Activated naive CD4-positive, alpha-beta T cell treated with anti-CD3 and anti-CD28 coated beads, Interleukin-2, amount 50 U/mL, for 16 hours (primary cell): ENCODE results near the gene SESN2.

Source experiments
- DNase-seq: peaks from one replicate; pipeline ENCODE4 v3.0.0-alpha.2; 2020

SESN2 gene, protein sequence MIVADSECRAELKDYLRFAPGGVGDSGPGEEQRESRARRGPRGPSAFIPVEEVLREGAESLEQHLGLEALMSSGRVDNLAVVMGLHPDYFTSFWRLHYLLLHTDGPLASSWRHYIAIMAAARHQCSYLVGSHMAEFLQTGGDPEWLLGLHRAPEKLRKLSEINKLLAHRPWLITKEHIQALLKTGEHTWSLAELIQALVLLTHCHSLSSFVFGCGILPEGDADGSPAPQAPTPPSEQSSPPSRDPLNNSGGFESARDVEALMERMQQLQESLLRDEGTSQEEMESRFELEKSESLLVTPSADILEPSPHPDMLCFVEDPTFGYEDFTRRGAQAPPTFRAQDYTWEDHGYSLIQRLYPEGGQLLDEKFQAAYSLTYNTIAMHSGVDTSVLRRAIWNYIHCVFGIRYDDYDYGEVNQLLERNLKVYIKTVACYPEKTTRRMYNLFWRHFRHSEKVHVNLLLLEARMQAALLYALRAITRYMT

DNA sequence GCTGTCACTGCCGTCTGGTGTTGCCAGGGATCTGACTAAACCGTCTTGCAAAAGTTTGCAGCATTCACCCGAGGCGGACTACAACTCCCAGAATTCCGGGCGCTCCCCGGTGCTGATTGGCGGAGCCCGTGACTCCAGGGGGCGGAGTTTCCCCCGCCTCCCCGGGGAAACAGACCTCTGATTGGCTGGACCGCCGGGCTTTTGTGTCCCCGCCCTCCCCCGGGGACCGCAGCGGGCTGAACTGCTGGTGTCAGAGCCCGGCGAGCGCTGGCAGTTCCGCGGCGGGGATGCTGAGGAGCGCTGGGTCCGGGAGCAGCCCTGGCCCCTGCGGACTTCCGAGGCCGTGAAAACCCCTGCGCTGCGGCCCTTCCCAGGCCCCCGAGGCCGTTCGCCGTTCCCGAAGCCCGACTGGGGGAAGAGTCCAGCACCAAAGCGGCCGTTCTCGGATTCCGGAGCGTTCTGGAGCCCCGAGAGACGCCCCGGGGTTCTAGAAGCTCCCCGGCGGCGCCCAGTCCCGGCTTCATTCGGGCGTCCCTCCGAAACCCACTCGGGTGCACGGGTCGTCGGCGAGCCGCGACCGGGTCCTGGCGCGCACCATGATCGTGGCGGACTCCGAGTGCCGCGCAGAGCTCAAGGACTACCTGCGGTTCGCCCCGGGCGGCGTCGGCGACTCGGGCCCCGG, at the start of gene SESN2:
SESN2 (plus strand) TSS at position 267 of the 682 bp plus-strand sequence; CDS start at position 597, 330 bp downstream.
- DNase-seq, result peak; percentile 100

DNA sequence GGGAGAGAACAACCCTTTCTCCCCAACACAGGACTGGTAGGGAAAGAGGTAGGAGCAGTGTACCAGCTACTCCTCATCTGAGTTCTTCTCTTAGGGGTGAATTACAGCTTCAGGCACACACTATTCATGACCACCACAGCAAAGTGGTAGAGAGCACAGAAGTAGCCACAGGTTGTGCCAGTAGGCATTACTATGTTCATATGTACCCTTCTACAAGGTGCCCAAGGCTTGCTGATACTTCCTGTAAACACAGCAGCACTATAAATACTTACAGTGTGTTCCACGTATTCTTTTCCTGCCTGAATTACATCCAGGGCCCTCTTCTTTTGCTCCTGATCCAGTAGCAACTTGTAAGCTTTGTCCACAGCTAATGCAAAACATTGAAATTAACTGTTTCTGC, 49.6 kb upstream of the SESN2 start:
- no peak for DNase-seq

DNA sequence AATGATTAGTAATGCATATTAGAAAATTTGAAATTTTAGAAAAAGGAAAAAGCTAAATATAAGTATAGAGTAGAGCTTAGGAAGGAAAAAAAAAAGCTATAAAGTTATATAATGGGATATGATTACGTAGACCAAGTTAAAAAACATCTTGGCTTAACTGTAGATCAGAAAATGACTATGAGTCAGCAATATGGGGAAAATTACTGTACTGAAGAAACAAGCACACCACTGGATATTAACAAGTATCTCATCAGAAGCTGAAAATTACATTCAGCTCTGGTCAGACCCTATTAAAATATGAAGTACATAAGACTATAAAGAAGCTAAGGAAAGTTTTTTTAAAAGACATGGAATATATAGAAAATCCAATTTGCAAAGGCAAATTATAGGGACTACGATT, 46.0 kb upstream of the SESN2 start:
- DNase-seq, result no peak

DNA sequence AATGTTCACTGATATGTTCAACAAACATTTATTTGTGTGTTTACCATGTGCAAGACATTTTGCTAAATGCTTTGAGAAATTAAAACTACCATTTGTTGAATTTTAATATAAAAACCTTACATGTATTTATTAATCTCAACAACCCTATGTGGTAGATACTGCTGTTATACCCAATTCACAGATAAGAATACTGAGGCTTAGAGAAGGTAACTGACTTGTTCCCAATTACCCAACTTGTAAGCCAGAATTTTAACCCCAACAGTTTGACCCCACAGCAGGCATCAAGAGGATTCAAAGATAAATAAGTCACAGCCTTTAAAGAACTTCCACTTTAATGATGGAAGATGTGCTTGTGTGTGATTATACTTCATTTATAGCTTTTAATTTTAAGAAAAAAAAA, 30.2 kb upstream of the SESN2 start:
- no peak for DNase-seq

DNA sequence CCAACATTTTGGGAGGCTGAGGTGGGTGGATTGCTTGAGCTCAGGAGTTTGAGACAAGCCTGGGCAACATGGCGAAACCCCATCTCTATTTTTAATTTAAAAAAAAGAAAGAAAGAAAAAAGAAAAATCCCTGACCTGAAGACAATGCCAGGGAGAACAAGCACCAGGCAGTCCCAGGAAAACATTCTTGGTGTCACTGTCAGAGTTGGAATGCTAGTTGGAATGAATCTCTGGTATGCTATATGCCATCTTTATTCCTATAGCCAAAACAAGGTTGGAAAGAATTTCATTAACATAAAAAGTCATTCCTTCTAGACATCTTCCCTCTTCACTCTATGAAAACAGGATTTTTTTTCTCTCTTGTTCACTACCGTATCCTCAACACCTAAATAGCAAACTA, 29.3 kb upstream of the SESN2 start:
- DNase-seq, result no peak

DNA sequence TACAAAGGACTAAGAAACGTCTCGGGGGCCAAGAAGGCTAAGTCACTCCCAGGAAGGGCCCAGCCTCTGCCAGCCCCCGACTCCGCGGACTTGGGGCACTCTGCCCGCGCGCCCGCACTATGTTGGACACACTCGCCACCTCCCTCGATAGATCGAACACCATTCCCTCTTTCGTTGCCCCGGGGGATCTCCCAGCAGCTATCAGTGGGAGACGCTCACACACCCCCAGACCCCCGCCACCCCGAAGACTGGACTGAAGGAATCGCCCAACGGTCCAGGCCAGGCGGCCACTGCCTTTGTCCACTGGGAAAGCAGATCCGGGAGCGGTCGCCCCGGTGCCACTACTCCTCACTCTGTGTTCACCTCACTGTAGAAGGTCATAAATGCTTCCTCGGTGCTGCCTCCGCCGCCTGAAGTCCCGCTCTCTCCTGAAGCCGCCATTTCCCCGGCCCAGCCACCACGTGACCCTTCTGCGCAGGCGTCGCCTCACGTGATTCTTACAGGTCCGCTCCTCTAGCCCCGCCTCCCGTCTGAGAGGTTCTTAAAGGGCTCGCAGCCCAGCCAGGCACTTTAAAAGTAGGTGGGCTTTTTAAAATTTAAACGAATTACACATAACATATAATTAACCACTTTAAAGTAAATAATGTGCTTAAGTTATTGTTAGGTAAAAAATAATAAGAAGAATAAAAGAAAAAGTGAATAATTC, 26.6 kb upstream of the SESN2 start, which contains the start of gene DNAJC8:
DNAJC8 (minus strand) TSS at position 472 of the 706 bp plus-strand sequence; CDS start at position 441, 31 bp downstream.
- DNase-seq, result peak; percentile 98

DNA sequence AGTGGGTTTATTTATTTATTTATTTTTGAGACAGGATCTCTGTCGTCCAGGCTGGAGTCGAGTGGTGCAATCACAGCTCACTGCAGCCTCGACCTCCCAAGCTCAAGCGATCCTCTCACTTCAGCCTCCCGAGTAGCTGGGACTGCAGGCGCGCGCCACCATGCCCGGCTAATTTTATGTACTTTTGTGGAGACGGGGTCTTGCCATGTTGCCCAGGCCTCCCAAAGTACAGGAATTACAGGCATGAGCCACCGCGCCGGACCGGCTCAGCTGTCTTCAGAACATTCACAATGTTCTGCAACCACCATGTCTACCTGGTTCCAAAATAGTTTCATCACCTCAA, 26.1 kb upstream of the SESN2 start:
- no peak for DNase-seq

DNA sequence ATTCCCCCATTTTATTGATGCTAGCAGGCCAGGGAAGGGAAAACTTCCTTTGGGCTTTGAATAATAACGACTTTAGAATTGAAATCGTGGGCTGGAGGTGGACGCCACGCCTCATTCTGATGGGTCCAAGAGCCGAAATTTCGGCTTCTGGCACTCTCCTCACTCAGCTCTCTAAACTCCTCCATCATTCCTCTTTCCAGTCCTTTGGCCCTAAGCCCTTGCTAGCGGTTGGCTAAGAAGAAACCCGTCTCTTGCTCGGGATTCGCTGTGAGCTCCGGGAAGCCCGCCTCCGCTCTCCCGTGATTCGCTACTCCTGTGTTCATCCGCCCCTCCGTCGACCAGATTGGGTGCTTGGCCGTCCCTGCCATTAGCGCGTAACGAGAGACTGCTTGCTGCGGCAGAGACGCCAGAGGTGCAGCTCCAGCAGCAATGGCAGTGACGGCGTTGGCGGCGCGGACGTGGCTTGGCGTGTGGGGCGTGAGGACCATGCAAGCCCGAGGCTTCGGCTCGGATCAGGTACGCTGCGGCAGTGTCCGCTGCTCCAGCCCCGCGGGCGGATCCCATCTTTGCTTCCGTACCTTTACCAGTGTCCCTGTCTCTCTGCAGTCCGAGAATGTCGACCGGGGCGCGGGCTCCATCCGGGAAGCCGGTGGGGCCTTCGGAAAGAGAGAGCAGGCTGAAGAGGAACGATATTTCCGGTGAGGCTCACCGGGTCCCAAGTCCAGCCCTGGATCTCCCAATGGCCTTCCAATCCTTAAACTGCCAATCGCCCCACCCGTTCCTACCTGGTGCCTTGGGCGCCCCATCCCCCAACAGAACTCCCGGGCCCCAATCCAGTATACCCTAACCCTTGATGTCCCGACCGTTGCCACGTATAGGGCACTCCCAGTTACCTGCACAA, 23.3 kb upstream of the SESN2 start, which contains the start of gene ATP5IF1:
ATP5IF1 (plus strand) TSS at position 370 of the 901 bp plus-strand sequence; CDS start at position 430, 60 bp downstream.
- peak; percentile 95 for DNase-seq

DNA sequence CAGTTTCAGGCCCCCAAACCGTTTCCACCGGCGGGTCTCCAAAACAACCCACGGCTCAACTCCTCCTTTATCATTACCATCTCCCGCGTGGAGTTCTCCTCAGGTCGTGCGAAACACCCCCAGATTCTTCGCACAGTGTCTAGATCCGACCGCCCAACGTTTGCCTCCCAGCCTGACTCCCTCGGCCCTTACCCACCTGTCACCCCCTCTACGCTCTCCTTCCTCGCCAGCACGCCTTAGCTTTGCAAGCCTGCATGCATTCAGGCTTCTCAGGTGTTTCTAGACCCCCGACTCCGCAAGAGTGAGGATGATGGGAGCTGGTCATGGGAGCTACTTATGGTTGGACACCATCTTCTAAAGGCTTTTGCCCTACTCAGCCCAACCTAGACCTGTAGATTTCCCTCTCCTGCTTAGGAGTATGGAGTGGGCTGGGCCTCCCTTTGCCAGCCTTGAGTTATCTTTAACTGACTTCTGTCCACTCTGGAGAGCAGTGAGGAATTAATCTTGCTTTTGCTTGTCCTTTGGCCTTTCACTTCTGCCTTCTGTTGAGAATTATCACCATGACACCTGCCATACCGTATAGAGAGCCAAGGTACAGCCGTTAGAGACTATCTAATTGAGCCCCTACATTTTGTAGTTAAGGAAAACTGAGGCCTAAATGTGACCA, 22.5 kb upstream of the SESN2 start:
- DNase-seq, result peak; percentile 18

DNA sequence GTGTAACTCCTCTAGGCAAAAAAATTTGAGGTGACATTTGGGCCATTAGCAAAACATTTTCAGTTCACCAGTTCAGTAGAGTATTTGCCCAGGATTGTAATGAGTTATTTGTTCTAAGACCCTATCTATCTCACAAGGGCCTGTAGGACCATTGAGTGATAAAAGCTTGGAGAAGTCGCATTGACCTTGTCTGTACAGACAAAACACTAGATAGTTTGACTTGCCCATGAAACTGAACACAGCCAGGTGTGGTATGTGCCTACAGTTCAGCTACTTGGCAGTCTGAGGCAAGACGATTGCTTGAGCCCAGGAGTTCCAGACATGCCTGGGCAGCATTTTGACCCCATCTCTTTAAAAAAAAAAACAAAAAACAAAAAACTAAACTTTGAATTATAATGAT, 20.3 kb upstream of the SESN2 start:
- no peak for DNase-seq

DNA sequence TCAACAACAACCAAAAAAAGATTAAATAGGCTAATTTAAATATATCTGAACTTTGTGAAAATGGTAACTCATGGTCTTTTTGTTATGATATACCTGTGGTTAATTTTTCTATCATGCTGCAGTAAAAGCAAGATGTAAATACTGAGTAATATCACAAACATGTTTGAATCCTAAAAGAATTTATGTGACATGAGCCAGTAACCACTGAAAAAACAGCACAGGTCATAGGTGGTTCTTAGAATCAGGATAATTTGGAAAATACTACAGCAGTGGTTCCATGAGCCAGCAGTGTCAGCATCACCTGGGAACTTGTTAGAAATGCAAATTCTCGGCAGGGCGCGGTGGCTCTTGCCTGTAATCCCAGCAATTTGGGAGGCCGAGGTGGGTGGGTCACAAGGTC, 19.3 kb upstream of the SESN2 start:
- DNase-seq, result no peak

DNA sequence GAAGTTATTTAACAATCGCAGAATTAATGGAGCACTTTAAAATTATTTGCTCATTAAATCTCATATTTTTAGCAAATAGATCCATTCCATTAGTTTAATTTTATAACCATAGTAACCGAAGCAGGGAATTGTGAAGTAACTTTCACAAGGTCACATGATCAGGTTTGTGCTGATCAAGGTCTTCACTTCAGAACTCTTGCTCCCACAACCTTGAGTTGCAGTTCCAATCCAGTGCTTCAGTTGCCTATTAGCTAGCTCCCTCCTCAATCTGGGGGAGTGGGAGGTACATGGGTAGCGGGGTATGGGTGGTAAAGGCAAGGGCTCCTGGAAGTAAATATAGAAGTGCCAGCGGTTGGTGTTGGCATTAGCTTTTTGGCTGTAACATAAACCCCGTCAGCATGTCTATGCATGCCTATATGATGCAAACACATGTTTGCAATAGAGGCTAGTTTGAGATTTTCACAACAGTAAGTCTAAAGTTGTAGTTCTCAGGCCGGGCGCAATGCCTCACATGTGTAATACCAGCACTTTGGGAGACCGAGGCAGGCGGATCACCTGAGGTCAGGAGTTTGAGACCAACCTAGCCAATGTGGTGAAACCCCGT, 17.6 kb upstream of the SESN2 start:
- DNase-seq, result no peak

DNA sequence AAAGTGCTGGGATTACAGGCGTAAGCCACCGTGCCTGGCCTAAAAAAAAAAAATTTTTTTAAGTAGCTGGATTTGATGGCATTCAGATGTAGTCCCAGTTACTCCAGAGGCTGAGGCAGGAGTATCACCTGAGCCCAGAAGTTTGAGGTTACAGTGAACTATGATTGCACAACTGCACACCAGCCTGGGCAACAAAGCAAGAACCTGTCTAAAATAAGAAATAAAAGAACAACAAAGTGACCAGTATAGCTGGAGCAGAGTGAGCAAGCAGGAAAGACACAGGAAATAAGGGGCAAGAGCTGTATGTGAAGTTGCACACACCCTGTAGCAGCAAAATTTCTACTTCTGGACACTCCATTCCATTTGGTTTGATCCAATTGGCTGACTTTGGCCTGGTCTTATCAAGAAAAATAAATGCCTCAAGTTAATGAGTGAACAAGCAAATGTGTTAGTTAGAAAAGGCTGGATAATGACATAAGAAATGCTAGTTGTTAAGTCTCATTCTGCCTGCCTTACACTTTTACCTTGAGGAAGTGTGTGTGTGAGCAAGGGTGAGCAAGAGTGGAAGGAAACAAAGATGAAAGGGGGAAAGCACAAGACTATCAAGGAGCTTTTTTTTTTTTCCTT, 15.5 kb upstream of the SESN2 start:
- DNase-seq, result no peak

DNA sequence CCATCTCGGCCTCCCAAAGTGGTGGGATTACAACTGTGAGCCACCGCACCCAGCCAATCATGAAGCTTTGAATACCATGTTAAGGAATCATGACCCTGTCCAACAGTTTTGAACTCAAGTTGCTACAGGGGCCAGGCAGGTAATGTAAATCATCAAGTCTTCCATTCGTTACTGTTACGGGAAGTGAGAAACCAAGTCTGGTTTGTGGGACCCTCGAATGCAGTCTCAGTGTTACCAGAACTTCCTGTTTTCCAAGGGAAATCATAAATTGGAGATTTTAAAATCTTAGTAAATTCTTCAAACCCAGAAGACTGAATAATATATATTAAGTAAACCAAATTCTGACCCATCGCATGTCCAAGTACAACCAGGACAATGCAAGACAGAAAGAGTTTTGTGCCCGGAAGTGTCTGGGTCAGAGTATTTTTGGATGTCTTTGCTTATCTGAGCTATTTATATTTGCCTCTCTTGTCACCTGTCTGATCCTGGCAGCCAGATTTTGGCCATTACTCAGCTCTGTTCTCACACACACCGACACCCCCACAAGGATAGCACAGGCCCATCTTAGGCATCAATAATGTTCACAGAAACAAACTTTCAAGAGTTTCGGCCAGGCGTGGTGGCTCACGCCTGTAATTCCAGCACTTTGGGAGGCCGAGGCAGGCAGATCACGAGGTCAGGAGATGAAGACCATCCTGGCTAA, 14.6 kb upstream of the SESN2 start:
- no peak for DNase-seq

DNA sequence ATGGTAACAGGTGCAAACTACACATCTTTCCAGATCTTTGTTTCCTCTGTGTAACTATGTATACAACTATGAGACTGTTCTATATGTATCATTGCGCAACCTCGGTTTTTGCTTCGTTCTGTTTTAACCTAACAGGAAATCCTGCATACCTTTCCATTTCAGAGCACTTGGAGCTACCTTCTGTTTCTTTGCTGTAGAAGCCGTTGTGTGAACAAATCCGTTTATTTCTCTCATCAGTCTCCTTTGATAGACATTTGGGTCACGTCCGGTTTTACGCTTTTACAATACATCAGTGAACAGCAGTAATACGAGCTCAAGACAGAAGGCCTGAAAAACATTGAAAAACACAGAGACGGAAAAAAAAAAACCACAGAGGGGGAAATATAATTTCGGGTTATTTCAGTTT, 12.9 kb upstream of the SESN2 start:
- no peak for DNase-seq

DNA sequence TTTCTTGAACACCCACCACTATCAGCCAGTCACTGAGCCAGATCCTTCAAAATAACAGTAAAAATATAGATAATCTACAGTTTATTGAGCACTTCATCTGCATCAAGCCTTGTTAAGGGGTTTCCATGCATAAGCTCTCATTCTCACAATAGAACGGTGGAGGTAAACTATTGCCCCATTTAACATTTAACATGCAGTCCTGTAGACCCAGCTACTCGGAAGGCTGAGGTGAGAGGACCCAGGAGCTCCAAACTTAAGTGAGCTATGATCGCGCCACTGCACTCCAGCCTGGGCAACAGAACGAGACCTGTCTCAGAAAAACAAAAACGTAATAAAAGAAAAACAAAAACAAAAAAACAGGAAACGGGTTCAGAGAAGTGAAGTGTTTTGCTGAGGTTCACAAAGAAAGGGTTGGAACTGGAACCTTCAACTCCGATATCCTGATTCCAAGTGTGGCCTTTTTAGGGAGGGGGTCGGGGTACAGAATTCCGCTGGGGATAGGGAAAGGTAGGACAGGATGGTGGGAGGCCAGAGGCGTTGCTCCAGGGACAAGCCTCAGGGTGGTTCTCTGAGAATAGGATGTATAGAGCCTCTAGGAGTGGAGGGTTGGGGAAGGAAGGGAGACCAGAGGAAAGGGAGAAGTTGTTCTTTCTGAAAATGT, 11.6 kb upstream of the SESN2 start:
- no peak for DNase-seq

DNA sequence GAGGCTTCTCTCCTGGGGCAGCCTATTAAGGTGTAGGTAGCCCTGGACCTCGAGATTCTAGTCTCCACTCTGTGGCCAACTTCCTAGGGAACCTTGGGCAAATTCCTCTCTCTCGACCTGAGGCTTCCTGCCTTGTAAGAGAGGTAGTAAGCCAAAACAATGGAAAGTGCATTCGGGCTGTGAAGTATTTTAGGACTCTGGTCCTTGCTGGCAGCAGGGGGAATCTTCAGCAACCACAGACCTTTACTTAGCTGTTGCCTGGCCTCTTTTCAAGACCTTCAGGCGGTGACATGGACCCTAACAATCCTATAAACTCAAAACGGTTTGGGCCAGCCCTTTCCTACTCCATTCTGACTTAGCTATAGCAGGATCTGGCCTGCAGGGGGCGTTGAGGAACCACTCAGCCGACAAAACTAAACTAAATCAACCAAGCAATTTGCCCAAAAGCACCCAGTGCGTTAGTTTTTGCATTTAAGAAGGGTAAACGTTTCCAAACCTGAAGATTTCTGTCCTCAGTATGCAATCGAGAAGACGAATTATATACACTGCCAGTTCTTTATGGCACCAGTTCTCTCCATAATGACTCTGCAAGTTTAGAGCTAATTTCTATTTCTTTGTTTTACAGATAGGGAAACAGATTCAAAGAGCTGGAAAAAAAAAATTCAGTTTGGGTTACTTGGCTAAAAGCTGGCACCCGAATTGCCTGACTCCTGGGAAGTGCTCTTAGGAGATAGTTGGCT, 10.9 kb upstream of the SESN2 start:
- DNase-seq, result peak; percentile 82

DNA sequence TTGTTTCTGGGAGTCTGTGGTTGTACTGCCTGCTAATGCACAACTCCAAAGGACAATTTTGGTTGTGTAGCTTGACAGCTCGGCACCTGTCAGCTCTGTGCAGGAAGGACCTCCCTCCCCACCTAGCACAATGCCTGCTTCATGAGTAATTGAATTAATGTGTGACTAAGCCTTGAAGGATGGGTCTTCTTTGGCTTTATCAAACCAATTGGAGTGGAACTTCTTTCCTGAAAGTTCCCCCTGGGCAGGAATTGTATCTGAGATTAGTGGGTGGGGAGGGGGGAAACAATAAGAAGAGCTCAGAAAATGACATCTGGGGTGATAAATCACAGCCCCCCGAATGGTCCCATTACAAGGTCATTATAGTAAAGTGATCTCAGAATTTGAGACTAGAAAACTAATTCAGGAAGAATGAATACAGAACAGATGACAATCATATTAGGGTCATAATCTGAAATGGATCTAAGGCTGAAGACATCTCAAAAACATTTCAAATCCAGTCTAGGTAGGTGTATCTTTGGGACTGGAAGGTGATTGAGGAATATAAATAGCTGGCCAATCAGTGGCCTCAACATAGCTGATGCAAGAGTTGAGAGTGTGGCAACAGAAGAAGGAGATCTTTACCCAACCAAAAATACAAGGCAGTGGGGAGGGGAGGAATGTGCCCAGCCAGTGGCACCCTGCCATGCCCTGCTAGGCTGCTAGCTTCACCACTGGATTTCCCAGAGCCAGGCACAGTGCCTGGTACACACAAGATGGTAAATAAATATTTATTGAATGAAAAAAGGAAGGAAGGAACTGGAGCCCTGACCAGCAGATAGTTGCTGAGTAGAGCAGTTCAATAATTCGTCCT, 10.1 kb upstream of the SESN2 start:
- DNase-seq, result peak; percentile 54
